ENCODE measurements around the gene SUGCT. TPM values are rescaled to one million over a fixed set of nuclear protein-coding genes. Genes with fewer than 3 reads are reported as not detected.

SUGCT gene
- total RNA-seq (1 to 10 TPM in 3 of 5 donors, under 1 TPM in 1, not detected in 1; 0.87 to 8.0 (median 2.2) TPM), polyA plus RNA-seq (1 to 10 TPM; 1.4 to 3.7 (median 2.9) TPM)
- long read RNA-seq, donor 1 = 0 reads
- long read RNA-seq, donor 2, partial matches to known transcripts = 11 of 11 reads
- long read RNA-seq, donor 2, other reads (novel, unspliced or antisense) = 0 of 11 reads
- long read RNA-seq, donor 3 = 0 reads
- long read RNA-seq, donor 4 = 0 reads
- long read RNA-seq, donor 5 = 0 reads
- long read RNA-seq, donor 6 = 0 reads
- long read RNA-seq, donor 7 = 0 reads
- long read RNA-seq, donor 8 = 0 reads
- long read RNA-seq, donor 9 = 0 reads
- long read RNA-seq, donor 10 = 0 reads

- intact Hi-C loops (cut with DNase I; ENCODE audit: low total_unique reads) = loop anchor here (10.0 kb wide), 1 partner anchor 190 kb away; no protein-coding TSS in a partner anchor
- H3K27me3 ChIP-seq = no peaks in the 10 kb centered on the region
- no peaks in the 10 kb centered on the region for H3K9me3 ChIP-seq
- DNase-seq = peak; percentile 86 to 95
- H3K27ac ChIP-seq = peak within 1 kb of the TSS; percentile 90 to 96 (median 93)
- TF ChIP-seq CTCF (IDR thresholded peaks at IDR 0.05) = peak in 5 of 7 experiments; percentile 75 to 99 (median 98)
- no peak for TF ChIP-seq EP300 (IDR thresholded peaks at IDR 0.05)
- peak; percentile 47 to 86 (median 78) for TF ChIP-seq POLR2AphosphoS5 (IDR thresholded peaks at IDR 0.05)
- TF ChIP-seq POLR2A (IDR thresholded peaks at IDR 0.05) = no peak
- WGBS, 5 donors = 0 to 1% (median 1%) methylated on average over 41 to 75 of the region's 75 CpGs
- H3K4me3 ChIP-seq = peak within 1 kb of the TSS; percentile 89 to 95 (median 91)
- H3K4me1 ChIP-seq = peaks cover 5 to 41% (median 26%) of the 10 kb centered on the region in 4 donors
- H3K36me3 ChIP-seq = no peaks in the 10 kb centered on the region
Measured at GRCh38 chr7:40134428-40135316, at the start of gene SUGCT, which contains the start of gene MPLKIP. SUGCT (plus strand) TSS chr7:40135005. MPLKIP (minus strand) TSS chr7:40134622; CDS start chr7:40134567, 55 bp downstream.

GRCh38 chr7:40092182-40092581, 42.6 kb upstream of the SUGCT start:
- peaks cover 0 to 23% (median 0%) of the 10 kb centered on the region in 4 donors for H3K4me1 ChIP-seq
- no peaks in the 10 kb centered on the region for H3K9me3 ChIP-seq
- WGBS, 5 donors = 84 to 91% (median 90%) methylated on average over 2 of the region's 2 CpGs
- TF ChIP-seq POLR2A (IDR thresholded peaks at IDR 0.05) (no peak), CTCF (IDR thresholded peaks at IDR 0.05) (no peak), EP300 (IDR thresholded peaks at IDR 0.05) (no peak), POLR2AphosphoS5 (IDR thresholded peaks at IDR 0.05) (no peak)
- no peak overlapping the region for H3K4me3 ChIP-seq
- intact Hi-C loops (cut with DNase I; ENCODE audit: low total_unique reads) = no loop called here
- H3K36me3 ChIP-seq = peaks cover 33 to 85% (median 84%) of the 10 kb centered on the region in 4 donors
- no peak for DNase-seq
- H3K27ac ChIP-seq = no peak overlapping the region
- no peaks in the 10 kb centered on the region for H3K27me3 ChIP-seq

- H3K27ac ChIP-seq = no peak overlapping the region
- intact Hi-C loops (cut with DNase I; ENCODE audit: low total_unique reads) = no loop called here
- WGBS, 5 donors = 81 to 96% (median 85%) methylated on average over 8 of the region's 8 CpGs
- no peak overlapping the region for H3K4me3 ChIP-seq
- peaks cover 24 to 74% (median 73%) of the 10 kb centered on the region in 4 donors for H3K36me3 ChIP-seq
- TF ChIP-seq POLR2AphosphoS5 (IDR thresholded peaks at IDR 0.05) = no peak
- no peak for TF ChIP-seq EP300 (IDR thresholded peaks at IDR 0.05)
- TF ChIP-seq CTCF (IDR thresholded peaks at IDR 0.05) = no peak
- TF ChIP-seq POLR2A (IDR thresholded peaks at IDR 0.05) = no peak
- H3K4me1 ChIP-seq = peaks cover 0 to 38% (median 9%) of the 10 kb centered on the region in 4 donors
- no peaks in the 10 kb centered on the region for H3K27me3 ChIP-seq
- H3K9me3 ChIP-seq = no peaks in the 10 kb centered on the region
- DNase-seq = no peak
Measured at GRCh38 chr7:40093631-40094350, 41.0 kb upstream of the SUGCT start.

GRCh38 chr7:40095230-40095629, 39.6 kb upstream of the SUGCT start:
- Histone ChIP-seq H3K4me3 (no peak overlapping the region), H3K36me3 (peaks cover 22 to 60% (median 59%) of the 10 kb centered on the region in 4 donors), H3K9me3 (no peaks in the 10 kb centered on the region), H3K27ac (no peak overlapping the region), H3K4me1 (peaks cover 0 to 41% (median 11%) of the 10 kb centered on the region in 4 donors), H3K27me3 (no peaks in the 10 kb centered on the region)
- intact Hi-C loops (cut with DNase I; ENCODE audit: low total_unique reads) = no loop called here
- WGBS, 5 donors = 2 to 71% (median 59%) methylated on average over 1 of the region's 1 CpG
- DNase-seq = no peak
- TF ChIP-seq POLR2A (IDR thresholded peaks at IDR 0.05) = no peak
- TF ChIP-seq CTCF (IDR thresholded peaks at IDR 0.05) = no peak
- TF ChIP-seq POLR2AphosphoS5 (IDR thresholded peaks at IDR 0.05) = no peak
- TF ChIP-seq EP300 (IDR thresholded peaks at IDR 0.05) = no peak

All from stomach (tissue), 19 donors.